NCI-H2171 (cell line): ENCODE results near the gene TAGLN3.

Experiments used
- DNase-seq: peaks from one replicate; lab custom pipeline; 2025; lab: John Stamatoyannopoulos, UW

TAGLN3 gene

DNA sequence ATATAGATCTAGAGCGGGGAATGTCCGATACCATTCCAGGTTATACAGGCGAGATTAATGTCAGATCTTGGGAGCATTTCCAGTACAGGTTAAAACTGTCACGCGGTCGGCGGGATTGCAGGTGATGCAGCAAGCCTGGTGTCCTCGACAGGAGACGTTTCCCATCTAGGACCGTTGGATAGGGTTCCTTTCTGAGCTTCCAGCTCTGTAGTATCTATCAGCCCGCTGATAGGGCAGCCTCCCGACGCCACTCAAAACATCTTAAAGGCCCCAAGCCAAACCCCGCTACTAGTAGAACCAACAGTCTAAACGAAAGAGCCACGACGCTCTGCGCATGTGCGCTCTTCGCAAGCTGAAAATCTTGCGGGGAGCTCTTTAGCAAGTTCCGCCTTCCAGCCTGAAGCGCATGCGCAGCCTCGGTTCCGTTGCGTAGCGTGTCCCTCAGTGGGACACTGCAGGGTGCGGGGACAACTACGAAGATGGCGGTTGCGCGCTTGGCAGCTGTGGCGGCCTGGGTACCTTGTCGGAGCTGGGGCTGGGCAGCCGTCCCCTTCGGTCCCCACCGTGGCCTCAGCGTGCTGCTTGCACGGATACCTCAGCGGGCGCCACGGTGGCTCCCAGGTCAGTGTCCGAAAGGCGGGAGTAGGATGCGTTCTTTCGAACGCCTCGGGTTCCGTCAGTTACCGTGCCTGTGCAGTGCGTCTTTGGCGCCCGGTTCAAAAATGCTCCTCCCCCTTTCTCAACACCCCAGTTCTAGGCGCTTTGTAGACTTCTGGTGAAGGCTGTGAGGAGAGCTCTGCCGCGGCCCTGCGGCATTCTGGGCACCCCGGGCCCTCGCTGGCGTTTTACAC lies 19.9 kb upstream of the TAGLN3 start, which contains the start of gene ABHD10:
Gene ABHD10, plus strand, starts transcription at position 444 of the 851 bp plus-strand sequence. Its CDS starts 36 bp downstream, at position 480.
- peak; percentile 99 for DNase-seq

DNA sequence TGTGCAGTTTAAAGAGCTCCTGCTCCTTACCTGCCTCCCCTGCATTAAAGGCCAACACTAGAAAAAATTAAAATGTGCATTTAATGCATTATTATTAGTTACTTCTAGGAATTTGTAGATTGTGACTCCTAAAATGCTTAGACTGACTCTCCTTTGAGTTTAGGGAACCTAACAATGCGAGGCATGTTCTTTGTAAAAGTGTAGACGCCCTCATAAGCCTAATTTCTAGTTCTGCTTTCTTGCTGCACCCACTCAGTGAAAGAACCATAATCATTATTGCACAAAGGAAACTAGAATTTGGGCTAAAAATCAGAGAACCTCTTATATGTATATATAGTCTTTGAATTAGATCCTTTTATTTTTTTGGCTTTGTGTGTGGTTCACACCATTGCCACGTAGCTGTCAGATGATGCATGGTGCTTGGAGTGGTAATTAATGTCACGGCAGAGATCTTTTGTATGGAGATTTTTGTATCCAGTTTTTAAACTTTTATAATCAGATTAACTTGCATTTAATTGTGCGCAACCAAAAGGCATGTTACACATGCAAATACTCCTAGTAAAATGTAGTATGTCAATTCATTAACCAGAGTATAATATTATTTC lies 19.2 kb upstream of the TAGLN3 start:
- no peak for DNase-seq

- no peak for DNase-seq
Observed at GRCh38 chr3:111980716-111981456, 17.8 kb upstream of the TAGLN3 start.

DNA sequence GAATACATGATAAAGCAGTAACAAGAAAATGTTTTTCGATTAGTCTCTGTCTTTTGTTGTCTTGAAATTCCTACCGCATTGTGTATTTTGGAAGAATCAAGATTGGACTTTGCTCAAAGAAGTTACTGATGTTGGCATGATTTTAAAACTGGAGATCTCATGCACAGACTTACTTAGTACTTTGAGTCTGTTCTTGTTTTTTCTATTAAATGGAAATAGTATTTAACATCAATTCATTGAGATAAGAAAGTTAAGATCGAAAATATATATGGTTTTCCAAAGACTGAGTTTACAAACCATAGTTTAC lies 17.3 kb upstream of the TAGLN3 start:
- DNase-seq: no peak

DNA sequence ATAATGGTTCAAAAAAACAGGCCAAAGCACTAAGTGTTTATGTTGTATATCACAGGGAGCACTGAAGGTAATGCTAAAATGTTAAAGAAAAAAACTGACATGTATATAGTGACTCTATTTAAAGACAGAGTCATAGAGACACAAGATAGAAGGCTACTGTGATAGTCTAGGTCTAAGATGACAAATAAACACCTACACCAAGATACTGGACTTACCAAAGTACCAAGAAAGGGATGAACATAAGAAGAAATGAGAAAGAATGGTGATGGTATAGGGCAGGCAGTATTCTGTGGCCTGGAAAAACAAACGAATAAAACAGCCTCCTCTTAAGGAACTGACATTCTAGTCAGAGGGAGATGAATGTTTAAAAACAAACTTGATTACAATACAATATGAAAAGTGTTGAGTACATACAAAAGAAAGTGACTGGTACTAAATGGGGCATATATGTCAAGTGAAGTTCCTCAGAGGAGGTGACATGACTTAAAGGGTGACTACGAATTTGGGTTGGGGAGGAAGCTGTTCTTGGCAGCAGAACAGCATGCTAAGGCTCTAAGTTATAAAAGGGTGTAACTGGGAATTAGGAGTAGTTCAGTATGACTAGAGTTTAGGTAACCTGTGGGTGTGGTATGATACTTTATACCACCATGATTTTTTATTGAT lies 14.0 kb upstream of the TAGLN3 start:
- no peak for DNase-seq

GRCh38 chr3:111986800-111987199 lies 11.9 kb upstream of the TAGLN3 start:
- DNase-seq: no peak

GRCh38 chr3:111989061-111989678 lies 9.6 kb upstream of the TAGLN3 start:
- DNase-seq: peak; percentile 42

- DNase-seq: no peak
Observed at GRCh38 chr3:111993038-111993437, 5.7 kb upstream of the TAGLN3 start.

- DNase-seq: peak; percentile 68
Observed at GRCh38 chr3:111999484-112000324, 982 bp downstream of the TAGLN3 start.

- DNase-seq: no peak
Observed at GRCh38 chr3:112000367-112000771, 1.6 kb downstream of the TAGLN3 start.

DNA sequence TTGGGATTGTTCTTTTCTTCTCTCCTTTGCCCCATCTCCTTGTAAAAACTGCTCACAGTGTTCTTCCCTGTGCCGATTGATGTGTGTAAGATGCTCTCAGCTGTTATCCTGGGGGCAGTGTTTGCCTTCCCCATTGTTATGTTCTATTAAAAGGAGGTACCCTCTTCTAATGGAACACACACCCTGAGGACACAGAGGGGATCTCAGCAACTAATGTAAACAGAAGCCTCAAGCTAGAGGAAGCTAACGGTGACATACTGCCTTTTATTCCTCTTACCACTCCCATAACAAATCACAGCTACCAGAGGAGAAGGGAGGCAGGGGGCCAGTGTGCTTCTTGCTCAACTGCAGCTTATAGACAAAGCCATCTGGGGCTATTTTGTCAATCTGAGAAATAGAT lies 2.2 kb downstream of the TAGLN3 start:
- DNase-seq: no peak

- DNase-seq: no peak
Observed at GRCh38 chr3:112001526-112001925, 2.8 kb downstream of the TAGLN3 start.

DNA sequence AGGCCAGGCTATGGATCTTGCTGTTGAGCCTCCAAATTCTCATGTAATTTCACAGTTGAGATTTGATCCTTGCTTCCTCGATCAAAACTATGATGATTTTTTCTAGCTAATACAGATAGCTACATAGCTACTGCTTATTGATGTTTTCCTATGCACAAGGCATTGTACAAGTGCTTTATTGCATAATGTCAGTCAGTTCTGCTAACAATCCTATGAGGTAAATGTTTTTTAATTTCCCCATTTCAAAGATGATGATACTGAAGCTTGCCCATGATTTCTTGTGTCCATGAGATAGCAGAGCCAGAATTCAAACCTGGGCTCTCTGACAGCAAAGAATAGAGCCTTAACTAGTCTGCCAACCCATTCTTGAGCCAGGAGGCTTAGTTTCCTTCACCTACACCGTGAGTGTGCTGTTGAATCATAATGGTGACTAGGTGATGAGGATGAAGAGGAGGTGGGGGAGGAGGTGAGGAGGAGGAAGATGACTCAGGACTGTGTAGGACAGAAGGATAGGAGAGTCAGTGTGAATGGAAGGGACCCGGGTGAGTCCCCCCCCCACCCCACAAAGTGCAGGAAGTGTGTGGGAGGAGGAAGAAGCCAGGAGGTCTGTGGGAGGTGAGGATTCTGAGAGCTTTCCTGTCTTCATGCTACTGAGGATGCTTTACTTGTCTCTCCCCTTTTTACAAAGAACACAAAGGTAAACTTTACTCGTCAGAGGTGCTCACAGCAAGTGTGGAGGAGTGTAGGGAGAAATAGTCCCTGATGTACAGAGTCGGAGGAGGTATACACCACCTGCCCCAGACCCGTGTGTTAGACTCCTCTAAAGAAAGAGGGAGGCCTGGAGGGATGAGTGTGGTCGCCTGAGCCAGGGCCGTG lies 3.6 kb downstream of the TAGLN3 start:
- no peak for DNase-seq

GRCh38 chr3:112003321-112004080 lies 4.8 kb downstream of the TAGLN3 start:
- no peak for DNase-seq

GRCh38 chr3:112004187-112004586 lies 5.5 kb downstream of the TAGLN3 start:
- DNase-seq: no peak

DNA sequence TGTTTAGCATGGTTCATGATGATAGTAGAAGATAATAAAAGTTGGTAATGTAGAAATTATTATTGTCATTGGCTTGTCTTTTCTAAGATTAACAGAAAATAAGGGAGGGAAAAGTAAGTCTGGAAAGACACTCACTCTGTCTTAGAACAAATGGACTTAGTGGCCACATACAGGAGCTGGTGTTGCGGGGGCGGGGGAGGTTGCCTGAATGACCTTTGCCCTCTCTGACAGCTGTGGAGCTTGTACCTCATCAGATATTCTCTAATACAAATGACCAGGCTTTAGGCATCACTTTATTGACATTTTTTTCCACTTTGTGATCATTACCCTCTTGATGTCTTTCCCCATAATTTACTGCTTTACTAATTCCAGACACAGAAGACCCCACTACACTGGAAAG lies 5.9 kb downstream of the TAGLN3 start:
- DNase-seq: no peak

DNA sequence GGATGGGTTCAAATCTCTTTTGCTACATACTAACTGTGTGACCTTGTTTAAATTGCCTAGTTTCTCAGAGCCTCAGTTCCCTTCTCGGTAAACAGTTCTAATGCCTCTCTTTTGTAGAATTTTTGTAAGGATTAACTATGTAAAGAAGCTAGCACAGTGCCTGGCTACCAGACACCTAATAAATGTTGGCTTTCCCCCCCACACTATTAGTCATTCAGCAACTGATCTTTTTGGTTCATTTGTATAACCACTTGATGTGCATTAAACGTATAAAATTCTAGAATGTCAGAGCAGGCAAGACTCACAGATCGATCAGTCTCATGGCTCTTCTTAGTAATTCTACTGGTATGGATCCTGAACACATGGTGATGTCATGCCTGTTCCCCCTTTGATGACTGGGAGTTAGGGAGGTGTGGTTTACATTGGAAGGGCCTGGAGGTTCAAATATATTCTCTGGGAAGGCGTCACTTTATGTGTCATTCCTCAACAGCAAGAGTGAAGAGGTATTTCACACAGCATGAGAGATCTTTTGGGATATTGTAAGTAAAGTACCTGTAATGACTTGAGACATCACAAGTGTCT lies 6.5 kb downstream of the TAGLN3 start:
- DNase-seq: no peak

- no peak for DNase-seq
Observed at GRCh38 chr3:112007633-112008032, 8.9 kb downstream of the TAGLN3 start.

GRCh38 chr3:112009670-112010069 lies 10.9 kb downstream of the TAGLN3 start:
- no peak for DNase-seq
